ENCODE results near the gene KDM4C. TPM values are rescaled to one million over a fixed set of nuclear protein-coding genes. Genes with fewer than 3 reads are reported as not detected.
A peak's percentile ranks its signal among the peaks of the same experiment; 100 is the strongest.

Gene KDM4C
- total RNA-seq, 2 donors from 2014 or later: 26.1 to 47.8 TPM

GRCh38 chr9:6931913-6932312 lies 174.1 kb downstream of the KDM4C start:
- TF ChIP-seq CTCF (IDR thresholded peaks at IDR 0.05): no peak
- H3K9me3 ChIP-seq: no peaks in the 10 kb centered on the region
- no peaks in the 10 kb centered on the region for H3K36me3 ChIP-seq
- no peak for DNase-seq (ENCODE audit: low spot score)
- H3K4me1 ChIP-seq (ENCODE audit: control insufficient read depth in 1 of 2, low read depth in 2 of 2): peaks cover 0 to 4% of the 10 kb centered on the region in 2 donors
- H3K4me3 ChIP-seq: no peak overlapping the region
- no peaks in the 10 kb centered on the region for H3K27me3 ChIP-seq (replicated peaks; ENCODE audit: insufficient read depth)
- H3K27ac ChIP-seq: no peak overlapping the region
- ATAC-seq (ENCODE audit: insufficient number of reproducible peaks, low FRiP score, low read depth): no peak

- H3K36me3 ChIP-seq: no peaks in the 10 kb centered on the region
- no peak overlapping the region for H3K4me3 ChIP-seq
- ATAC-seq (ENCODE audit: insufficient number of reproducible peaks, low FRiP score, low read depth) (no peak), DNase-seq (ENCODE audit: low spot score) (no peak)
- no peaks in the 10 kb centered on the region for H3K9me3 ChIP-seq
- H3K27me3 ChIP-seq (replicated peaks; ENCODE audit: insufficient read depth): no peaks in the 10 kb centered on the region
- peaks cover 8 to 15% of the 10 kb centered on the region in 2 donors for H3K4me1 ChIP-seq (ENCODE audit: control insufficient read depth in 1 of 2, low read depth in 2 of 2)
- H3K27ac ChIP-seq: no peak overlapping the region
- TF ChIP-seq CTCF (IDR thresholded peaks at IDR 0.05): no peak
Measured at GRCh38 chr9:6936103-6936502, 178.3 kb downstream of the KDM4C start.

- Histone ChIP-seq H3K36me3 (no peaks in the 10 kb centered on the region), H3K27ac (no peak overlapping the region), H3K4me1 (ENCODE audit: control insufficient read depth in 1 of 2, low read depth in 2 of 2) (peaks cover 8 to 14% of the 10 kb centered on the region in 2 donors), H3K4me3 (no peak overlapping the region), H3K27me3 (replicated peaks; ENCODE audit: insufficient read depth) (no peaks in the 10 kb centered on the region), H3K9me3 (no peaks in the 10 kb centered on the region)
- DNase-seq (ENCODE audit: low spot score): no peak
- TF ChIP-seq CTCF (IDR thresholded peaks at IDR 0.05): no peak
- no peak for ATAC-seq (ENCODE audit: insufficient number of reproducible peaks, low FRiP score, low read depth)
Measured at GRCh38 chr9:6937209-6937608, 179.4 kb downstream of the KDM4C start.

- Histone ChIP-seq H3K4me3 (peak overlapping the region; percentile 23), H3K4me1 (ENCODE audit: control insufficient read depth in 1 of 2, low read depth in 2 of 2) (peaks cover 8 to 11% of the 10 kb centered on the region in 2 donors), H3K27me3 (replicated peaks; ENCODE audit: insufficient read depth) (no peaks in the 10 kb centered on the region), H3K9me3 (no peaks in the 10 kb centered on the region), H3K27ac (peak overlapping the region in 1 of 2 donors; percentile 26), H3K36me3 (no peaks in the 10 kb centered on the region)
- ATAC-seq (ENCODE audit: insufficient number of reproducible peaks, low FRiP score, low read depth) (no peak), DNase-seq (ENCODE audit: low spot score) (no peak)
- no peak for TF ChIP-seq CTCF (IDR thresholded peaks at IDR 0.05)
Measured at GRCh38 chr9:6938447-6938846, 180.7 kb downstream of the KDM4C start.

- H3K27ac ChIP-seq: peak overlapping the region in 1 of 2 donors; percentile 41
- no peak for DNase-seq (ENCODE audit: low spot score)
Measured at GRCh38 chr9:6938873-6939272, 181.1 kb downstream of the KDM4C start.

More at GRCh38 chr9:6938873-6939272, 181.1 kb downstream of the KDM4C start:
- Histone ChIP-seq H3K4me3 (no peak overlapping the region), H3K4me1 (ENCODE audit: control insufficient read depth in 1 of 2, low read depth in 2 of 2) (peaks cover 11% of the 10 kb centered on the region in 2 donors), H3K36me3 (no peaks in the 10 kb centered on the region), H3K27me3 (replicated peaks; ENCODE audit: insufficient read depth) (no peaks in the 10 kb centered on the region), H3K9me3 (no peaks in the 10 kb centered on the region)
- ATAC-seq (ENCODE audit: insufficient number of reproducible peaks, low FRiP score, low read depth): no peak
- no peak for TF ChIP-seq CTCF (IDR thresholded peaks at IDR 0.05)

Measured in thoracic aorta (tissue), 2 donors.